Lower lobe of right lung (tissue), 2 donors: ENCODE measurements around the gene SUSD3. TPM values are rescaled to one million over a fixed set of nuclear protein-coding genes. Genes with fewer than 3 reads are reported as not detected.

Source experiments
- ATAC-seq, 2 donors: fragments of 200-7000 bp; cut with Tn5 transposase; one replicate each; pipeline ENCODE4 v1.9.1; 2020 to 2022; ENCODE audit warnings: mild to moderate bottlenecking in 2 of 2, moderate library complexity in 2 of 2
- DNase-seq: peaks from one replicate; pipeline ENCODE4 v3.0.0-alpha.2; 2020
- H3K27ac ChIP-seq: fragments of 200-600 bp; one replicate; pipeline ENCODE4 v1.8.0; 2022
- H3K27me3 ChIP-seq: fragments of 200-600 bp; one replicate; pipeline ENCODE4 v1.8.0; 2022; ENCODE audit warnings: low read depth
- H3K36me3 ChIP-seq: fragments of 200-600 bp; one replicate; pipeline ENCODE4 v1.8.0; 2022; ENCODE audit warnings: mild to moderate bottlenecking
- H3K4me1 ChIP-seq: fragments of 200-600 bp; one replicate; pipeline ENCODE4 v1.8.0; 2022
- H3K4me3 ChIP-seq: fragments of 200-600 bp; one replicate; pipeline ENCODE4 v1.8.0; 2022; ENCODE audit warnings: mild to moderate bottlenecking
- H3K9me3 ChIP-seq: fragments of 200-600 bp; one replicate; pipeline ENCODE4 v1.8.0; 2022
- CTCF ChIP-seq: fragments of 200-600 bp; IDR thresholded peaks from one replicate; pipeline ENCODE4 v1.8.0; 2022; ENCODE audit warnings: antibody characterized with exemption, mild to moderate bottlenecking
- intact Hi-C: fragments of 100-400 bp; cut with DNase I; formaldehyde crosslinking; loops from one replicate; pipeline ENCODE4 v1.11.0; 2022
- total RNA-seq: library from RNA; stranded (reverse); fragmentation: NEBNext Ultra II Directional; extraction: Animal tissue kit (Norgen Biotek cat#: 25700); gene quantifications from one replicate; pipeline ENCODE4 v1.2.1, GENCODE V29; 2021
- donor health status: DM: no; HTN: yes; CAD: no; lungs with severe emphysema.

Gene SUSD3
- total RNA-seq, 1 donor from 2014 or later, result 5.3 TPM

- no peaks in the 10 kb centered on the region for H3K27me3 ChIP-seq
- H3K27ac ChIP-seq, result peak overlapping the region; percentile 98
- no peaks in the 10 kb centered on the region for H3K9me3 ChIP-seq
- TF ChIP-seq CTCF, result no peak
- H3K4me3 ChIP-seq, result no peak overlapping the region
- H3K36me3 ChIP-seq, result peaks cover 2% of the 10 kb centered on the region
- no peak for DNase-seq
- intact Hi-C loops, result no loop called here
- no peak for ATAC-seq
- H3K4me1 ChIP-seq, result peaks cover 89% of the 10 kb centered on the region
These were observed 72.5 kb downstream of the SUSD3 start for GRCh38 chr9:93130861-93131481.

GRCh38 chr9:93131599-93132286 is 73.2 kb downstream of the SUSD3 start:
- Histone ChIP-seq H3K4me1 (peaks cover 85% of the 10 kb centered on the region), H3K4me3 (peak overlapping the region; percentile 92), H3K36me3 (no peaks in the 10 kb centered on the region), H3K27me3 (no peaks in the 10 kb centered on the region), H3K27ac (peak overlapping the region; percentile 98), H3K9me3 (no peaks in the 10 kb centered on the region)
- no peak for TF ChIP-seq CTCF
- no peak for ATAC-seq
- DNase-seq, result no peak
- intact Hi-C loops, result no loop called here

- intact Hi-C loops, result no loop called here
- H3K27me3 ChIP-seq, result no peaks in the 10 kb centered on the region
- no peak for TF ChIP-seq CTCF
- ATAC-seq, result peak in 1 of 2 donors; percentile 8
- no peak for DNase-seq
- H3K4me3 ChIP-seq, result peak overlapping the region; percentile 92
- H3K9me3 ChIP-seq, result no peaks in the 10 kb centered on the region
- peaks cover 78% of the 10 kb centered on the region for H3K4me1 ChIP-seq
- peak overlapping the region; percentile 98 for H3K27ac ChIP-seq
- H3K36me3 ChIP-seq, result no peaks in the 10 kb centered on the region
These were observed 73.9 kb downstream of the SUSD3 start for GRCh38 chr9:93132287-93132927.

GRCh38 chr9:93132946-93133680 is 74.6 kb downstream of the SUSD3 start:
- no peak for DNase-seq
- H3K27me3 ChIP-seq, result no peaks in the 10 kb centered on the region
- H3K4me3 ChIP-seq, result peak overlapping the region; percentile 92
- no peaks in the 10 kb centered on the region for H3K9me3 ChIP-seq
- intact Hi-C loops, result no loop called here
- no peak for TF ChIP-seq CTCF
- peaks cover 71% of the 10 kb centered on the region for H3K4me1 ChIP-seq
- no peaks in the 10 kb centered on the region for H3K36me3 ChIP-seq
- H3K27ac ChIP-seq, result peak overlapping the region; percentile 98
- peak; percentile 29 to 38 for ATAC-seq

GRCh38 chr9:93133681-93134014 is 75.1 kb downstream of the SUSD3 start:
- DNase-seq (peak; percentile 85), ATAC-seq (peak; percentile 76 to 78)
- intact Hi-C loops, result no loop called here
- TF ChIP-seq CTCF, result no peak
- peak overlapping the region; percentile 98 for H3K27ac ChIP-seq
- H3K4me3 ChIP-seq, result peak overlapping the region; percentile 92
- H3K9me3 ChIP-seq, result no peaks in the 10 kb centered on the region
- peaks cover 66% of the 10 kb centered on the region for H3K4me1 ChIP-seq
- H3K27me3 ChIP-seq, result no peaks in the 10 kb centered on the region
- H3K36me3 ChIP-seq, result no peaks in the 10 kb centered on the region
